ENCODE measurements around the gene CWC22. TPM values are rescaled to one million over a fixed set of nuclear protein-coding genes. Genes with fewer than 3 reads are reported as not detected.

The CWC22 gene
- total RNA-seq, 1 donor from 2014 or later = 14.0 TPM

DNA sequence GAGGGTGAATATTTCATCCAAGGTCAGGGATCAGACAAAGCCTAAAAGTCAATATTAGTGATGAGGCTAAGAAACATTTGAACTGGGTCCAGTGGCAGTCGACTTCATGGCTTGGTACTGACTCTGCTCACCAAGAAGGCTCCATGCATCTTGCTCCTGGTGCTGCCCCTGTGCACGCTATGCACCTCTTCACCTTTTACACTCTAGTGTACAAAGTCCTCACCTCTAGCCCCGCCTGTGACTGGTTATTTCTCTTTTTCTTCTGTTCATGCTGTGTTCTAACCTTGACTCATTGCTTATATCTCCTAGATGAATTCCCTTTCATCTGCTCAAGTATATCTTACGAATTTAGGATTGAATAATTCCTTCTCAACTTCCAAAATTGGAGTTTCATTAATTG lies 93.3 kb downstream of the CWC22 start:
- Mint-ChIP-seq H3K36me3 (ENCODE audit: low read depth) (no peaks in the 10 kb centered on the region), H3K4me1 (ENCODE audit: low read depth) (no peaks in the 10 kb centered on the region), H3K27ac (ENCODE audit: unreplicated experiment) (no peak overlapping the region), H3K4me3 (ENCODE audit: unreplicated experiment) (no peak overlapping the region), H3K27me3 (ENCODE audit: low read depth) (peaks cover 4% of the 10 kb centered on the region), H3K9me3 (ENCODE audit: low read depth) (no peaks in the 10 kb centered on the region)
- TF ChIP-seq, protein P1, sequence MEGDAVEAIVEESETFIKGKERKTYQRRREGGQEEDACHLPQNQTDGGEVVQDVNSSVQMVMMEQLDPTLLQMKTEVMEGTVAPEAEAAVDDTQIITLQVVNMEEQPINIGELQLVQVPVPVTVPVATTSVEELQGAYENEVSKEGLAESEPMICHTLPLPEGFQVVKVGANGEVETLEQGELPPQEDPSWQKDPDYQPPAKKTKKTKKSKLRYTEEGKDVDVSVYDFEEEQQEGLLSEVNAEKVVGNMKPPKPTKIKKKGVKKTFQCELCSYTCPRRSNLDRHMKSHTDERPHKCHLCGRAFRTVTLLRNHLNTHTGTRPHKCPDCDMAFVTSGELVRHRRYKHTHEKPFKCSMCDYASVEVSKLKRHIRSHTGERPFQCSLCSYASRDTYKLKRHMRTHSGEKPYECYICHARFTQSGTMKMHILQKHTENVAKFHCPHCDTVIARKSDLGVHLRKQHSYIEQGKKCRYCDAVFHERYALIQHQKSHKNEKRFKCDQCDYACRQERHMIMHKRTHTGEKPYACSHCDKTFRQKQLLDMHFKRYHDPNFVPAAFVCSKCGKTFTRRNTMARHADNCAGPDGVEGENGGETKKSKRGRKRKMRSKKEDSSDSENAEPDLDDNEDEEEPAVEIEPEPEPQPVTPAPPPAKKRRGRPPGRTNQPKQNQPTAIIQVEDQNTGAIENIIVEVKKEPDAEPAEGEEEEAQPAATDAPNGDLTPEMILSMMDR (IDR thresholded peaks at IDR 0.05) = no peak
- no peak for DNase-seq (ENCODE audit: low spot score)

DNA sequence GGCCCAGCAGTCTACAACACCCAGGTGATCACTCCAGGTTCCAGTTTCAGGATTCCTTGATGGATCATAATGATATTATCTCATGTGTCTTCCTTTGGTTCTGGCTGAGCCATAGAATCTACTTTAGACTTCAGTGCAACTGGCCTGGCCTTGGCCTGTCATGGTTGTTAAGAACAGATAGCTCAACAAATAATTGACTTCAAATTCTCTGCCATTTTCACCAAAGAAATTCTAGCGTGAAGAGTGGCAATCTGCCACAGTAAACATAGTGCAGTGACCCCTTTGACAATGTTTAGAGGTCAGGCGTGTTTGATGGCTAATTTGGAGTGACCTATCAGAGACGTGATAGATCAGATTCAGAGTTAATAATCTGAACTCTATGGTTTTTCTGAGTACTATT lies 95.5 kb downstream of the CWC22 start:
- no peak for DNase-seq (ENCODE audit: low spot score)
- no peak overlapping the region for H3K27ac Mint-ChIP-seq (ENCODE audit: unreplicated experiment)
- H3K36me3 Mint-ChIP-seq (ENCODE audit: low read depth) = no peaks in the 10 kb centered on the region
- peaks cover 12% of the 10 kb centered on the region for H3K27me3 Mint-ChIP-seq (ENCODE audit: low read depth)
- H3K9me3 Mint-ChIP-seq (ENCODE audit: low read depth) = no peaks in the 10 kb centered on the region
- no peak overlapping the region for H3K4me3 Mint-ChIP-seq (ENCODE audit: unreplicated experiment)
- TF ChIP-seq, protein P1 (IDR thresholded peaks at IDR 0.05) = no peak
- H3K4me1 Mint-ChIP-seq (ENCODE audit: low read depth) = no peaks in the 10 kb centered on the region

DNA sequence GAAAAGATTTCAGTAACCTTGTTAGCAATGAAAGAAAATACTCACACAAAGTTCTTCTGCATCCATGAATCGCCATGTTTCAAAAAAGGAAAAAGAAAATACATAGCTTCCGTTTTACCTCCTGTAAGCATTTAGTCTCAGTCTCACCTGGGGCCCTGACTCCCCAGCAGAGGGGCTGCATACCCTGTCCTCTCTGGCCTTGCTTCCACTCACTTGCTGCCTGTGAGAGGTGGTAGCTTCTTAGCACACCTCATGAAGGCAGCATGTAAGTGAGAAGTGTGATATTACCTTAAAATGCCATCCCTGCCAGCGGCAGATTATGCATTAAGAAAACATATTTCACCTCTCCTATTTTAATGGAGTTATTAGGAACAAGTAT lies 96.4 kb downstream of the CWC22 start:
- Mint-ChIP-seq H3K27ac (ENCODE audit: unreplicated experiment) (no peak overlapping the region), H3K9me3 (ENCODE audit: low read depth) (no peaks in the 10 kb centered on the region), H3K36me3 (ENCODE audit: low read depth) (no peaks in the 10 kb centered on the region), H3K4me3 (ENCODE audit: unreplicated experiment) (no peak overlapping the region), H3K27me3 (ENCODE audit: low read depth) (peaks cover 12% of the 10 kb centered on the region), H3K4me1 (ENCODE audit: low read depth) (no peaks in the 10 kb centered on the region)
- no peak for DNase-seq (ENCODE audit: low spot score)
- TF ChIP-seq, protein P1 (IDR thresholded peaks at IDR 0.05) = peak; percentile 8

DNA sequence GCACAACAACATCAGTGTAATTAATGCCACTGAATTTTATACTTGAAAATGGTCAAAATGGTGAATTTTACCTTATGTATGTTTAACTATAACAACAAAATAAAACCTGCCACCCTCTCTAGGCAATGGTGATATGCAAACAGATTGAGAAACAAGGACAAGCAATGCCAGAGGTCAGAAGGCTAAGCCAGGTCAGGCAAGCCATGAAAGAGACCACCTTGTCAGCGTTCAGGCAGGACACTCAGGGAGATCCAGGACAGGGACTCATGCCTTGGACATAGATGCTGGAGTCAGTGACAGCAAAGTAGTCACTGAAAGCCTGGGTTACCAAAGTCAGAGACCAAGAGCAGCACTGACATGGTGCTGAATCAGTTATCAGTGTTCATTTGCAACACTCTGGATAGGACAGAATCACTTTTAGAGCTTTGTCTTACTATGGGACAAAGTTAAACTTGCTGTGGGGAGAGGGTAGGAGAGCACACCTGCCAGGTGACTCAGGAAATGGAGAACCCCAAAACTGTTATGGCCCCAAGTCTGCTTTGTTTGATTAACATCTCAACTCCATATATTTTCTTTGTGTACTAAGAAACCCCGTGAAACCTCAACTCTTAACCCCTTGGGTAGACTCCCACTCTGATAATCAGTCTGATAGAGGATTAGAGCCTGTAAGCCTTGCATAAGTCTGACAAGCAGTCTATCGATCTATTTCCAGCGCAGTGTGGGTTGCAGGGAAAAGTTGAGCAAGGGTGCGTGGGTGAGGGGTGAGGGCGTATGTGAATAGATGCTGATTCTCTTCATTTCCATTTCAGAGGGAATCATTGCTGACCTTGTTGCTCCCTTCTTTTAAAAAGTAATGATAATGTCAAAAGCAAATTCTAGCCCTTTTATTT lies 97.0 kb downstream of the CWC22 start:
- H3K27ac Mint-ChIP-seq (ENCODE audit: unreplicated experiment) = no peak overlapping the region
- no peaks in the 10 kb centered on the region for H3K9me3 Mint-ChIP-seq (ENCODE audit: low read depth)
- no peaks in the 10 kb centered on the region for H3K4me1 Mint-ChIP-seq (ENCODE audit: low read depth)
- H3K27me3 Mint-ChIP-seq (ENCODE audit: low read depth) = peaks cover 15% of the 10 kb centered on the region
- TF ChIP-seq, protein P1 (IDR thresholded peaks at IDR 0.05) = no peak
- DNase-seq (ENCODE audit: low spot score) = no peak
- H3K36me3 Mint-ChIP-seq (ENCODE audit: low read depth) = no peaks in the 10 kb centered on the region
- H3K4me3 Mint-ChIP-seq (ENCODE audit: unreplicated experiment) = no peak overlapping the region

DNA sequence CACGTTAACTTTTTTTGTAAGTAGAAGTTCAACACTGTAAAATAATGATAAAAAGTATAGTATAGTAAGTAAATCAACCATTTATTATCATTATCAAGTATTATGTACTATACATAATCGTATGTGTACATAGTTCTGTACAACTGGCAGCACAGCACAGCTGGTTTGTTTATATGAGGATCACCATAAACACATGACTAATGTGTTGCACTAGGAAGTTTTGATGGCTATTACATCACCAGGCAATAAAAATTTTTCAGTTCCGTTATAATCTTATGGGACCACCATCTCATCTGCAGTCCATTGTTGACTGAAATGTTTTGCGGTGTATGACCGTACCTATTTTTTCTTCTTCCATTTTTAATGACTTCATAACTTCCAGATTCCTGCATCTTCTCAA lies 106.4 kb downstream of the CWC22 start:
- peaks cover 2% of the 10 kb centered on the region for H3K36me3 Mint-ChIP-seq (ENCODE audit: low read depth)

More for the DNA sequence above, 106.4 kb downstream of the CWC22 start:
- Mint-ChIP-seq H3K9me3 (ENCODE audit: low read depth) (peaks cover 13% of the 10 kb centered on the region), H3K27me3 (ENCODE audit: low read depth) (peaks cover 12% of the 10 kb centered on the region), H3K4me1 (ENCODE audit: low read depth) (no peaks in the 10 kb centered on the region), H3K4me3 (ENCODE audit: unreplicated experiment) (no peak overlapping the region), H3K27ac (ENCODE audit: unreplicated experiment) (no peak overlapping the region)
- DNase-seq (ENCODE audit: low spot score) = no peak
- TF ChIP-seq, protein P1 (IDR thresholded peaks at IDR 0.05) = no peak

Data from chondrocyte (in vitro differentiated cells).